Natural killer cell treated with Interleukin-12 subunit alpha and Interleukin-12 subunit beta and Interleukin-15 and Interleukin-18, amount 100 ng/mL, for 72 hours (primary cell): Measurements from ENCODE around the gene COL11A1. TPM values are rescaled to one million over a fixed set of nuclear protein-coding genes. Genes with fewer than 3 reads are reported as not detected.
"Not testable (repeated sequence)": the region's sequence is repeated elsewhere in the genome, so short reads cannot be mapped to it uniquely, and the experiment has no call there.

Experiments used
- ATAC-seq, 2 donors: fragments of 150-1000 bp; cut with Tn5 transposase in 1 of 2; sonication (Bioruptor Pico), chemical (Tn5 transposase) in 1 of 2; 2 replicates each; pipeline ENCODE4 v1.10.0; 2021
- DNase-seq: peaks from one replicate; pipeline ENCODE4 v3.0.0; 2022; ENCODE audit warnings: low spot score
- H3K27ac Mint-ChIP-seq, 2 donors: 1 replicate in 1 of 2; 2 replicates in 1 of 2; pipeline ENCODE4 v1.8.0; 2022; ENCODE audit warnings: mixed read lengths in 2 of 2, mild to moderate bottlenecking in 1 of 2, moderate library complexity in 1 of 2
- H3K27me3 Mint-ChIP-seq, 2 donors: 1 replicate in 1 of 2; 2 replicates in 1 of 2; pipeline ENCODE4 v1.8.0; 2022; ENCODE audit warnings: mixed read lengths in 2 of 2
- H3K36me3 Mint-ChIP-seq: one replicate; pipeline ENCODE4 v1.8.0; 2022; ENCODE audit warnings: mixed read lengths
- H3K4me1 Mint-ChIP-seq, 2 donors: 1 replicate in 1 of 2; 2 replicates in 1 of 2; pipeline ENCODE4 v1.8.0; 2022; ENCODE audit warnings: low read depth in 2 of 2, mixed read lengths in 2 of 2, mild to moderate bottlenecking in 1 of 2
- H3K4me3 Mint-ChIP-seq: one replicate; pipeline ENCODE4 v1.8.0; 2022; ENCODE audit warnings: mixed read lengths
- H3K9me3 Mint-ChIP-seq: 2 replicates; pipeline ENCODE4 v1.8.0; 2022; ENCODE audit warnings: mixed read lengths
- total RNA-seq, 2 donors: library from RNA; stranded (reverse); gene quantifications; one replicate each; pipeline ENCODE4 v1.2.3, GENCODE V29; 2022

Gene COL11A1
- total RNA-seq, 2 donors from 2014 or later: not detected

DNA sequence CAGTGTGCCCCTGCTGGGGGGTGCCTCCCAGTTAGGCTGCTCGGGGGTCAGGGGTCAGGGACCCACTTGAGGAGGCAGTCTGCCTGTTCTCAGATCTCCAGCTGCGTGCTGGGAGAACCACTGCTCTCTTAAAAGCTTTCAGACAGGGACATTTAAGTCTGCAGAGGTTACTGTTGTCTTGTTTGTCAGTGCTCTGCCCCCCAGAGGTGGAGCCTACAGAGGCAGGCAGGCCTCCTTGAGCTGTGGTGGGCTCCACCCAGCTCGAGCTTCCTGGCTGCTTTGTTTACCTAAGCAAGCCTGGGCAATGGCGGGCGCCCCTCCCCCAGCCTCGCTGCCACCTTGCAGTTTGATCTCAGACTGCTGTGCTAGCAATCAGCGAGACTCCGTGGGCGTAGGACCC lies 175.0 kb downstream of the COL11A1 start:
- not testable (repeated sequence) for ATAC-seq, H3K4me1 Mint-ChIP-seq, DNase-seq, H3K9me3 Mint-ChIP-seq, H3K4me3 Mint-ChIP-seq, H3K36me3 Mint-ChIP-seq, H3K27ac Mint-ChIP-seq, H3K27me3 Mint-ChIP-seq

- no peaks in the 10 kb centered on the region for H3K4me1 Mint-ChIP-seq
- DNase-seq (no peak), ATAC-seq (no peak)
- H3K27me3 Mint-ChIP-seq: no peaks in the 10 kb centered on the region
- H3K27ac Mint-ChIP-seq: no peak overlapping the region
- H3K4me3 Mint-ChIP-seq: no peak overlapping the region
- H3K9me3 Mint-ChIP-seq: no peaks in the 10 kb centered on the region
- no peaks in the 10 kb centered on the region for H3K36me3 Mint-ChIP-seq
Observed at GRCh38 chr1:102919659-102920058, 188.7 kb downstream of the COL11A1 start.

GRCh38 chr1:102901996-102902395 lies 206.3 kb downstream of the COL11A1 start:
- no peaks in the 10 kb centered on the region for H3K27me3 Mint-ChIP-seq
- H3K4me3 Mint-ChIP-seq: no peak overlapping the region
- no peak for DNase-seq
- H3K9me3 Mint-ChIP-seq: peaks cover 4% of the 10 kb centered on the region
- ATAC-seq: no peak
- H3K4me1 Mint-ChIP-seq: no peaks in the 10 kb centered on the region
- no peaks in the 10 kb centered on the region for H3K36me3 Mint-ChIP-seq
- H3K27ac Mint-ChIP-seq: no peak overlapping the region

GRCh38 chr1:102899935-102900334 lies 208.4 kb downstream of the COL11A1 start:
- H3K27me3 Mint-ChIP-seq: no peaks in the 10 kb centered on the region
- ATAC-seq: no peak
- H3K36me3 Mint-ChIP-seq: no peaks in the 10 kb centered on the region
- peaks cover 4% of the 10 kb centered on the region for H3K9me3 Mint-ChIP-seq
- H3K4me3 Mint-ChIP-seq: no peak overlapping the region
- no peak for DNase-seq
- H3K27ac Mint-ChIP-seq: no peak overlapping the region
- H3K4me1 Mint-ChIP-seq: no peaks in the 10 kb centered on the region

GRCh38 chr1:102897557-102897956 lies 210.8 kb downstream of the COL11A1 start:
- H3K27me3 Mint-ChIP-seq: no peaks in the 10 kb centered on the region
- H3K4me1 Mint-ChIP-seq: no peaks in the 10 kb centered on the region
- H3K9me3 Mint-ChIP-seq: peaks cover 4% of the 10 kb centered on the region
- H3K27ac Mint-ChIP-seq: no peak overlapping the region
- no peak overlapping the region for H3K4me3 Mint-ChIP-seq
- no peak for DNase-seq
- ATAC-seq: no peak
- no peaks in the 10 kb centered on the region for H3K36me3 Mint-ChIP-seq

GRCh38 chr1:102896771-102897170 lies 211.6 kb downstream of the COL11A1 start:
- H3K4me3 Mint-ChIP-seq: no peak overlapping the region
- no peaks in the 10 kb centered on the region for H3K4me1 Mint-ChIP-seq
- H3K36me3 Mint-ChIP-seq: no peaks in the 10 kb centered on the region
- H3K27ac Mint-ChIP-seq: no peak overlapping the region
- peaks cover under 1% of the 10 kb centered on the region for H3K9me3 Mint-ChIP-seq
- H3K27me3 Mint-ChIP-seq: no peaks in the 10 kb centered on the region
- no peak for DNase-seq
- no peak for ATAC-seq

GRCh38 chr1:102896286-102896685 lies 212.0 kb downstream of the COL11A1 start:
- no peaks in the 10 kb centered on the region for H3K27me3 Mint-ChIP-seq
- H3K27ac Mint-ChIP-seq: no peak overlapping the region
- no peaks in the 10 kb centered on the region for H3K4me1 Mint-ChIP-seq
- DNase-seq (no peak), ATAC-seq (no peak)
- H3K9me3 Mint-ChIP-seq: no peaks in the 10 kb centered on the region
- H3K4me3 Mint-ChIP-seq: no peak overlapping the region
- H3K36me3 Mint-ChIP-seq: no peaks in the 10 kb centered on the region

- DNase-seq (no peak), ATAC-seq (no peak)
- Mint-ChIP-seq H3K9me3 (no peaks in the 10 kb centered on the region), H3K27ac (no peak overlapping the region), H3K27me3 (no peaks in the 10 kb centered on the region), H3K4me1 (no peaks in the 10 kb centered on the region), H3K36me3 (no peaks in the 10 kb centered on the region), H3K4me3 (no peak overlapping the region)
Observed at GRCh38 chr1:102891868-102892625, 216.3 kb downstream of the COL11A1 start.

GRCh38 chr1:102886638-102887037 lies 221.7 kb downstream of the COL11A1 start:
- ATAC-seq: no peak
- no peak overlapping the region for H3K27ac Mint-ChIP-seq
- H3K9me3 Mint-ChIP-seq: no peaks in the 10 kb centered on the region
- no peak for DNase-seq
- no peaks in the 10 kb centered on the region for H3K4me1 Mint-ChIP-seq
- no peak overlapping the region for H3K4me3 Mint-ChIP-seq
- H3K36me3 Mint-ChIP-seq: no peaks in the 10 kb centered on the region
- H3K27me3 Mint-ChIP-seq: no peaks in the 10 kb centered on the region

DNA sequence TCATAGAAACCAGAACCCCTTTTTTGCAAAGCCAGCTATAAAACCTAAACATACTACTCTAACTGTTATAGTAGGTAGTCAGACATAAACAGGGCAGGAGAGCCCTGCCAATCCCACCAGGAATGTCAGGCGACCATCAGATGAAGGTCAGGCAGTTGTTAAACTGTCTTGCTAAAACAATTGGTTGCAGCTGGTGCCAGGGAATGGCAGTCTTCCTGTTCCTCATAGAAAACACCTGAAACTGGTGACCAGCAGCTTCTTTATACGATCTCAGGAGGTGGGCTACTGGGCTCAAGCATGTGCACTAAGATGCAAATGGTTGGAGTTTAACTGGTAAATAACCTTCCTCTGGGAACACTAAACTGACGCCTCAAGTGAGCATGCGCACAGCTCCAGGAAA lies 224.1 kb downstream of the COL11A1 start:
- Mint-ChIP-seq H3K27ac (no peak overlapping the region), H3K36me3 (no peaks in the 10 kb centered on the region), H3K9me3 (no peaks in the 10 kb centered on the region), H3K4me1 (no peaks in the 10 kb centered on the region), H3K4me3 (no peak overlapping the region), H3K27me3 (no peaks in the 10 kb centered on the region)
- no peak for ATAC-seq
- DNase-seq: no peak

- H3K4me1 Mint-ChIP-seq: no peaks in the 10 kb centered on the region
- DNase-seq: no peak
- no peak for ATAC-seq
Observed at GRCh38 chr1:102879439-102879993, 228.8 kb downstream of the COL11A1 start.

DNA sequence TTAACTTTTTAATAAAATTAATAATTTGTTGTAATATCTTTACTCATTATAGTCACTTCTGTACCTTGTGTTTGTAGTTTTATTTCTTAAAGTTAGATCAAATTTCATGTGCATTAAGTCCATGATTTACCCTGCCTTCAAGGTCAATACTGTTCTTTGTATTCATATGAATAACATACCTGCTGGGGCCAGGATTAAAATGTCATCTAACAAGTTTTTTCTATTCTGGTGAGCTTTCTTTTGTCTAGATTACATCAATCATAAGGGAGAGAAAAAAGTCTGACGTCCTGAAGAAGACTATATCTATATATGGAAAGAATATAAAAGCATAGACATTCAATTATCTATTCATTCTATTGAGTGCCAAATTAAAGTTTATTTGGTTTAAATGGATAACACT lies 232.6 kb downstream of the COL11A1 start:
- H3K27me3 Mint-ChIP-seq: no peaks in the 10 kb centered on the region
- no peak overlapping the region for H3K27ac Mint-ChIP-seq
- H3K4me3 Mint-ChIP-seq: no peak overlapping the region
- no peaks in the 10 kb centered on the region for H3K36me3 Mint-ChIP-seq
- peaks cover 11% of the 10 kb centered on the region for H3K9me3 Mint-ChIP-seq
- no peak for ATAC-seq
- no peaks in the 10 kb centered on the region for H3K4me1 Mint-ChIP-seq
- no peak for DNase-seq

More at GRCh38 chr1:102879439-102879993, 228.8 kb downstream of the COL11A1 start:
- Mint-ChIP-seq H3K27me3 (no peaks in the 10 kb centered on the region), H3K4me3 (no peak overlapping the region), H3K36me3 (no peaks in the 10 kb centered on the region), H3K9me3 (peaks cover 3% of the 10 kb centered on the region), H3K27ac (no peak overlapping the region)

- Mint-ChIP-seq H3K27ac (no peak overlapping the region), H3K4me1 (no peaks in the 10 kb centered on the region), H3K27me3 (no peaks in the 10 kb centered on the region), H3K9me3 (peaks cover 14% of the 10 kb centered on the region), H3K36me3 (peaks cover 5% of the 10 kb centered on the region), H3K4me3 (no peak overlapping the region)
- DNase-seq: no peak
- ATAC-seq: no peak
Observed at GRCh38 chr1:102872526-102872925, 235.8 kb downstream of the COL11A1 start.

GRCh38 chr1:102872097-102872496 lies 236.2 kb downstream of the COL11A1 start:
- H3K36me3 Mint-ChIP-seq: peaks cover 5% of the 10 kb centered on the region
- DNase-seq (no peak), ATAC-seq (no peak)
- no peak overlapping the region for H3K27ac Mint-ChIP-seq
- no peaks in the 10 kb centered on the region for H3K27me3 Mint-ChIP-seq
- H3K4me1 Mint-ChIP-seq: no peaks in the 10 kb centered on the region
- H3K4me3 Mint-ChIP-seq: no peak overlapping the region
- peaks cover 17% of the 10 kb centered on the region for H3K9me3 Mint-ChIP-seq

DNA sequence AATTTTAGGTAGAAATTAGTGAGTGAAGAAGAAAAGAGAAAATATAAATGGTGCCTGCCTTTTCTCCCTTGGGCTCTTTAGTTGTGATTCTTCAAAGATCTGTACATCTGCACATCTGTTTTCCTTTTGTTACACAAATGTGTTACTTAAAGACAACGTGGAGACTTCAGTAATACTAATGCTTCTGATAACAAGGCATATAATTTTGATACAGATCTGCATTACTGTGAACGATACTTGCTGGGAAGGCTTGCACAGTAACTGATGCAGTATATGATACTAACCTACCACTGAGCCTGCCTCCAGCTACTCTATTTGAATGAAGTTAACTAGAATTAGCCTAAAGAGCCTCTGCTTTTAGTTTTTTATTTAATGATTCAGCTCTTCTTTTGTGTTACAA lies 244.6 kb downstream of the COL11A1 start:
- ATAC-seq (no peak), DNase-seq (no peak)
- no peaks in the 10 kb centered on the region for H3K4me1 Mint-ChIP-seq
- no peaks in the 10 kb centered on the region for H3K27me3 Mint-ChIP-seq
- no peak overlapping the region for H3K27ac Mint-ChIP-seq
- H3K9me3 Mint-ChIP-seq: peaks cover 25% of the 10 kb centered on the region
- no peak overlapping the region for H3K4me3 Mint-ChIP-seq
- no peaks in the 10 kb centered on the region for H3K36me3 Mint-ChIP-seq
